H7 (cell line): ENCODE results near the gene SLC6A17. TPM values are rescaled to one million over a fixed set of nuclear protein-coding genes. Genes with fewer than 3 reads are reported as not detected.
A peak's percentile ranks its signal among the peaks of the same experiment; 100 is the strongest.

Source experiments
- DNase-seq: peaks from one replicate; pipeline ENCODE4 v3.0.0; 2012
- H3K27me3 ChIP-seq: 2 replicates; pipeline ENCODE4 v1.6.0; 2011; ENCODE audit warnings: mild to moderate bottlenecking, low read length; ENCODE audit not compliant: control insufficient read depth, insufficient read depth
- H3K36me3 ChIP-seq: replicated peaks from 2 replicates; pipeline ENCODE4 v1.5.1; 2011; ENCODE audit warnings: low read length; ENCODE audit not compliant: control insufficient read depth, insufficient read depth
- H3K4me3 ChIP-seq: 2 replicates; pipeline ENCODE4 v1.5.1; 2011; ENCODE audit warnings: low read depth, mild to moderate bottlenecking, control low read depth, low read length, moderate library complexity; ENCODE audit not compliant: insufficient read depth
- total RNA-seq: library from RNA; depleted of rRNA; stranded (reverse); fragments of >200 nt; shearing (Covaris generic); gene quantifications from 2 replicates; pipeline ENCODE4 v1.2.3, GENCODE V29; 2014

SLC6A17 gene
- total RNA-seq, 1 experiment from 2014 or later: 0.17 TPM

GRCh38 chr1:110123224-110123623, 27.1 kb upstream of the SLC6A17 start:
- DNase-seq: no peak
- Histone ChIP-seq H3K27me3 (no peaks in the 10 kb centered on the region), H3K4me3 (no peak overlapping the region), H3K36me3 (no peaks in the 10 kb centered on the region)

- DNase-seq: no peak
- Histone ChIP-seq H3K27me3 (peaks cover 10% of the 10 kb centered on the region), H3K4me3 (no peak overlapping the region), H3K36me3 (no peaks in the 10 kb centered on the region)
Measured at GRCh38 chr1:110125810-110126209, 24.5 kb upstream of the SLC6A17 start.

GRCh38 chr1:110130113-110130591, 20.1 kb upstream of the SLC6A17 start:
- Histone ChIP-seq H3K27me3 (peaks cover 10% of the 10 kb centered on the region), H3K36me3 (no peaks in the 10 kb centered on the region), H3K4me3 (no peak overlapping the region)
- peak; percentile 93 for DNase-seq

- no peak for DNase-seq
- Histone ChIP-seq H3K27me3 (peaks cover 10% of the 10 kb centered on the region), H3K4me3 (no peak overlapping the region), H3K36me3 (no peaks in the 10 kb centered on the region)
Measured at GRCh38 chr1:110130989-110131388, 19.3 kb upstream of the SLC6A17 start.

- Histone ChIP-seq H3K27me3 (peaks cover 12% of the 10 kb centered on the region), H3K4me3 (no peak overlapping the region), H3K36me3 (no peaks in the 10 kb centered on the region)
- no peak for DNase-seq
Measured at GRCh38 chr1:110132682-110133081, 17.6 kb upstream of the SLC6A17 start.

GRCh38 chr1:110133436-110133835, 16.9 kb upstream of the SLC6A17 start:
- Histone ChIP-seq H3K4me3 (no peak overlapping the region), H3K27me3 (peaks cover 12% of the 10 kb centered on the region), H3K36me3 (no peaks in the 10 kb centered on the region)
- DNase-seq: no peak

GRCh38 chr1:110134050-110134595, 16.2 kb upstream of the SLC6A17 start:
- no peak for DNase-seq
- H3K36me3 ChIP-seq: no peaks in the 10 kb centered on the region
- H3K4me3 ChIP-seq: no peak overlapping the region
- H3K27me3 ChIP-seq: peaks cover 14% of the 10 kb centered on the region

- Histone ChIP-seq H3K27me3 (peaks cover 5% of the 10 kb centered on the region), H3K36me3 (no peaks in the 10 kb centered on the region), H3K4me3 (no peak overlapping the region)
- no peak for DNase-seq
Measured at GRCh38 chr1:110135246-110135645, 15.0 kb upstream of the SLC6A17 start.

- Histone ChIP-seq H3K36me3 (no peaks in the 10 kb centered on the region), H3K4me3 (no peak overlapping the region), H3K27me3 (peaks cover 4% of the 10 kb centered on the region)
- no peak for DNase-seq
Measured at GRCh38 chr1:110135666-110136065, 14.6 kb upstream of the SLC6A17 start.

GRCh38 chr1:110136911-110137310, 13.4 kb upstream of the SLC6A17 start:
- Histone ChIP-seq H3K27me3 (peaks cover 7% of the 10 kb centered on the region; the same call in 1 of the 2 replicates), H3K36me3 (no peaks in the 10 kb centered on the region), H3K4me3 (no peak overlapping the region)
- peak; percentile 86 for DNase-seq

GRCh38 chr1:110138956-110139355, 11.3 kb upstream of the SLC6A17 start:
- Histone ChIP-seq H3K36me3 (no peaks in the 10 kb centered on the region), H3K27me3 (peaks cover 22% of the 10 kb centered on the region; the same call in 1 of the 2 replicates), H3K4me3 (no peak overlapping the region)
- no peak for DNase-seq

- Histone ChIP-seq H3K4me3 (no peak overlapping the region), H3K36me3 (no peaks in the 10 kb centered on the region), H3K27me3 (peaks cover 63% of the 10 kb centered on the region)
- DNase-seq: no peak
Measured at GRCh38 chr1:110144366-110144765, 5.9 kb upstream of the SLC6A17 start.

GRCh38 chr1:110148961-110149360, 1.3 kb upstream of the SLC6A17 start:
- no peak for DNase-seq
- Histone ChIP-seq H3K36me3 (no peaks in the 10 kb centered on the region), H3K4me3 (no peak overlapping the region), H3K27me3 (peaks cover 91% of the 10 kb centered on the region)

- Histone ChIP-seq H3K36me3 (no peaks in the 10 kb centered on the region), H3K27me3 (peaks cover 91% of the 10 kb centered on the region), H3K4me3 (peak overlapping the region; percentile 46)
- DNase-seq: peak; percentile 78
Measured at GRCh38 chr1:110151175-110151669, 928 bp downstream of the SLC6A17 start.

GRCh38 chr1:110152133-110152785, 2.0 kb downstream of the SLC6A17 start:
- DNase-seq: no peak
- Histone ChIP-seq H3K36me3 (no peaks in the 10 kb centered on the region), H3K27me3 (peaks cover 81% of the 10 kb centered on the region), H3K4me3 (no peak overlapping the region)
